Stimulated activated naive CD8-positive, alpha-beta T cell treated with anti-CD3 and anti-CD28 coated beads, Interleukin-15, amount 100 ng/mL, for 72 hours (primary cell): ENCODE results near the gene FDCSP.

Experiments
- ATAC-seq: fragments of 150-1000 bp; cut with Tn5 transposase; 2 replicates; pipeline ENCODE4 v1.10.0; 2021; ENCODE audit warnings: mild to moderate bottlenecking, moderate library complexity
- DNase-seq, 2 donors: peaks; one replicate each; pipeline ENCODE4 v3.0.0; 2021 to 2022
- H3K27ac Mint-ChIP-seq, 2 donors: one replicate each; pipeline ENCODE4 v1.8.0; 2022; ENCODE audit warnings: mild to moderate bottlenecking in 2 of 2, mixed read lengths in 2 of 2, moderate library complexity in 2 of 2
- H3K27me3 Mint-ChIP-seq: one replicate; pipeline ENCODE4 v1.8.0; 2022; ENCODE audit warnings: mixed read lengths
- H3K4me1 Mint-ChIP-seq: one replicate; pipeline ENCODE4 v1.8.0; 2022; ENCODE audit warnings: mild to moderate bottlenecking, mixed read lengths
- H3K4me3 Mint-ChIP-seq, 2 donors: one replicate each; pipeline ENCODE4 v1.8.0; 2022; ENCODE audit warnings: mild to moderate bottlenecking in 2 of 2, mixed read lengths in 2 of 2, moderate library complexity in 1 of 2
- H3K9me3 Mint-ChIP-seq, 2 donors: one replicate each; pipeline ENCODE4 v1.8.0; 2022; ENCODE audit warnings: mixed read lengths in 2 of 2

The FDCSP gene

DNA sequence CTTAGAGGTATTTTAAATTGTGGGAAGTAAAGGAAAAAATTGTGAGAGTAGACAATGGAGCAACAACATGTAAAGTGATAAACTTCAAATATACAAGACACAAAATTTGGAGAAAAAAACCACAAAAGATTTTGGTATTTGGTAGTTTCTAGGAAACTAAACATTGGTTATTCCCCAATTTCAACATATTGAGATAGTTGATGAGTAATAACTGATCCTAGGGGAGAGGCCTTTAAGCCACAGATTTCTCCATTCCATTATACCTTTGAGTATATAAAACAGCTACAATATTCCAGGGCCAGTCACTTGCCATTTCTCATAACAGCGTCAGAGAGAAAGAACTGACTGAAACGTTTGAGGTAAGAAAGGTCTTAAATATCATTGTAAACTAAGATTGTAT lies at the start of gene FDCSP:
TSS of gene FDCSP (plus strand) at position 301 of the 400 bp plus-strand sequence. CDS start 5,071 bp downstream, outside the sequence.
- Mint-ChIP-seq H3K27me3 (no peaks in the 10 kb centered on the region), H3K9me3 (no peaks in the 10 kb centered on the region), H3K4me3 (no peak within 1 kb of the TSS), H3K27ac (no peak within 1 kb of the TSS), H3K4me1 (no peaks in the 10 kb centered on the region)
- ATAC-seq (no peak), DNase-seq (no peak)

DNA sequence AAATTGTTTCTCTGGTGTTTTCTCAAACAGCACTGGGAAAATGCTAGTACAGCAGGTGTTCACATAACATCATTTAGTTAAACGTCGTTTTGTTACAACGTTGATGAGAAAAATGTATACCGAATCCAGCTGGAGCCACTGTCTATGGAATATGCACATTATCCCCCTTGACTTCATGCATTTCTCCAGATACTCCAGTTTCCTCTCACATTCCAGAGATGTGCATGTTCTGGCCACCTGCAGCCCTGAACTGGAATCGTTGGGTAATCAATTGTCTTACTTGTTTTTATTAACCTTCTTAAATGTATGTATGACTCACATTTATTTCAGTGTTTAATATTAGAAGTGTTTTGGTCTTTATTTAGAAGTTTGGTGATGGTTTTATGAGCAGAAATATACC lies 48.8 kb upstream of the FDCSP start:
- Mint-ChIP-seq H3K9me3 (no peaks in the 10 kb centered on the region), H3K27ac (no peak overlapping the region), H3K27me3 (no peaks in the 10 kb centered on the region), H3K4me3 (no peak overlapping the region), H3K4me1 (no peaks in the 10 kb centered on the region)
- ATAC-seq (no peak), DNase-seq (no peak)

DNA sequence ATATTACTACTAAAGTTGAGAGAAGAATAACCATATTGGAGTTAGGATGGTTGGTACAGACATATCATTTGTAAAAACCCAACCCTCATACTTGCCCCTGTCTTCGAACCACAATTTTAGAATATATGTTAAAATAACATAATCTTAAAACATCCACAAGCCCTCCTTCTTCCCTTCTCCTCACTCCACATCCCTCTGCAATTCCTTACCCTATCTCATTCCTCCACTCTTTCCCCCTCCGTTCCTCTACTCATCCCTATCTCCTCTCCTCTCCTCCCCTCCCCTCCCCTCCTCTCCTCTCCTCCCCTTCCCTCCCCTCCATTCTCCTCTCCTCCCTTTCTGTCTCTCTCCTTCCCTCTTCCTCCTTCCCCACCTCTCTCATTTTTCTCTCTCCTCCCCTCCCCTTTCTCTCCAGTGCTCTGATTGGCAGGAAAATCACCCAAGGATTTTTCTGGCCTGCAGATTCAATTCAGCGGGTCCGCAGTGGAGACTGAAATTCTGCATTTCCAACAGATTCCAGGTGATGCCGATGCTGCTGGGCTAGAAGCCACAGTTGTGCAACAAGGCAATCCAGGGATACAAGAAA lies 47.8 kb upstream of the FDCSP start:
- no peak for DNase-seq
- H3K27ac Mint-ChIP-seq, result peak overlapping the region in 1 of 2 donors; percentile 82
- H3K4me1 Mint-ChIP-seq, result no peaks in the 10 kb centered on the region
- H3K27me3 Mint-ChIP-seq, result no peaks in the 10 kb centered on the region
- no peak overlapping the region for H3K4me3 Mint-ChIP-seq
- H3K9me3 Mint-ChIP-seq, result no peaks in the 10 kb centered on the region
- ATAC-seq, result no peak

DNA sequence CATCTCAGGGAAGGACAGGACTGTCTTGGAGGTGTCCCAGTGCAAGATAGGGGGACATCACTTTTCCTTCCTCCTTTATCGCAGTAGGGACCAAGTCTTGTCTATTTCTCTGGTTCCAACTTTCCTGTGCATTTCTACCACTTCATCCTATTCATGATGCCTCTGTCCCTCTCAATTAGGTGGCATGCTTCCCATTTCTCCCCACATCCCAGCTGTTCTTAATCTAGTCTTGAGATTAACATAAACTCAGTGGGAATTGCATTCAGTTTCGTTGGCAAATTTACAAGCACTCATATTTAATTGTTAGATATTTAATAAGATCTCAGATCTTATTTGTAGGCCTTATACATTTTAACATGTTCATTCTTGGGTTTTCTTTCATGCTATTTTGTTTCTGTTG lies 46.1 kb upstream of the FDCSP start:
- Mint-ChIP-seq H3K9me3 (no peaks in the 10 kb centered on the region), H3K27ac (no peak overlapping the region), H3K4me1 (no peaks in the 10 kb centered on the region), H3K27me3 (no peaks in the 10 kb centered on the region), H3K4me3 (no peak overlapping the region)
- no peak for ATAC-seq
- no peak for DNase-seq

DNA sequence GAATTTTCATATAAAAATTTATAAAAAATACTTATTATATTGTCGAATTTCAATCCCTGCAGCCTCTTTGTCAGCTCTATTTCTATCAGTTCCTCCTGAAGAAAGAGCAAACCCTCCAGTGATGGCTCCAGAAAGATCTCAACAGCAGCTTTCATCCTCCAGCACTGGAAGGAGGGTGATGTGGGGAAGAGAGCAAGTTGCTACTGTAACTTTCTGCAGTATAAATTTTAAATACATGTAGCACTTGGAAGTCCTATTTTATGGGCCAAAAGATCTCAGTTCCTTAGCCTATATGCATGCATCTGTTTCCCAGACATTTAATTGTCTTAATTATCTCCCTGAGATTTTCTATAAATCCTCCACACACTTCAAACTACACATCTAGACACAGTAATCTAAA lies 44.1 kb upstream of the FDCSP start:
- no peak overlapping the region for H3K27ac Mint-ChIP-seq
- no peak overlapping the region for H3K4me3 Mint-ChIP-seq
- no peak for ATAC-seq

DNA sequence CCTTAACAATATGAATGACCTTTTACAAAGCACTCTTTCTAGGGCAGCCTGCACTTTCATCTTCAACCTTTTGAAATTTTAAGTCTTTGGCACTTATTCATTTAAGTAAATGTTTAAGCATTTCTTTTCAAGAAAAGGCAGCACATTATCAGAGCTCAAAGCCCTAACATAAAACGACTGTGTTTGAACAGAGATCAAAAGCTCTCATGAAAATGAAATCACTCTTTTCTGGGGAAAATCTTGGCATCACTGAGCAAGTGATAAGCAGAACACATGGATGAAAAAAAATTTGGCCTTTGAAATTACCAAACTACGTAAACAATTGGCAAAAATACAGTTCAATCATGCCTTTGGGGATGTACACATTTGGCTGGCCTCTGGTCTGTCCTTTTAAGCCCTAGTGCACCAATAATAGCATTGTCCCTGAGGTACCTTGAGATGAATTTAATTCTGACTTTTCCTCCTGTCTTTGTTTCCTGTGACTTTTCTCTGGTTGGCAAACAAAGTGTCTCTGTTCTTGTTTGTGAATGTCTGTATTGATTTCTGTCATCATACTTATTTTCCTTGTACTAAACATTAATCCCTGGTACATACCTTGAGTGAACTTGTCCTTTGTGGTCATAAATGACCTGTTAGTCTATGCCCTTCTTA lies 43.3 kb upstream of the FDCSP start:
- Mint-ChIP-seq H3K4me3 (no peak overlapping the region), H3K9me3 (no peaks in the 10 kb centered on the region), H3K27me3 (no peaks in the 10 kb centered on the region)

More for the DNA sequence above, 44.1 kb upstream of the FDCSP start:
- Mint-ChIP-seq H3K27me3 (no peaks in the 10 kb centered on the region), H3K4me1 (no peaks in the 10 kb centered on the region), H3K9me3 (no peaks in the 10 kb centered on the region)
- DNase-seq, result no peak

DNA sequence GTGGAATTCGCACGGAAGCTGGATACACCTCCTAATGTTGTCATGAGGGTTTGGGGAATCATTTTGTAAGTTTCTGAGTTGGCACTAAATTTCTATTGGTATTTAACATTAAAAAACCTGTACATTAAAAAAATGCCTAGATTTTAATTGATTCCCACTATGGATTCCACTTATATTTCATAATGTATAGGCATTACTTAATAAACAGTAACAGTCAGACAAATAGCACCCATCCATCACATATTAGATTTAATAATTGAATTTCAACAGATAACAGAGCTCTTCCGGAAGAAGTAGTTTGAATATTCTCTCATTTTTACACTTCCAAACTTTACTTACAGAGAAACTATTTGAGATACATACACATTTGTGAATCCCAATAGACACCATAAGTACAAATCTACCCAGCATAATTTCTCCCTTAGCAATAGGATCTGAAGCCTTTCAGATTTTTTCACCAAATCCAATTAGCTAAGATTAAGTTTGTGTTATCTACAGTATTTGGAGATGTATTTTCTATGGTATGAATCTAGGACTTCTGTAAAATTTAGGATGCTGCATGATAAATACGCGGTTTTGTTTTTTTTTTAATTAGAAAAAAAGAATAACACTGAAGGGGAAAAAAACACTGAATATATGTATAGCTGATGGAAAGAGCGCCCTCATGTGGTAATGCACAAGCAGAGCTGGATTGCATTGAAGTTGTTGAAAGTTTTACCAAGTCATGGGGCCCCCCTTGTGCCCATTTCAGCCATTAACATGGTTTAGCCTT lies 42.6 kb upstream of the FDCSP start:
- no peaks in the 10 kb centered on the region for H3K27me3 Mint-ChIP-seq
- H3K4me3 Mint-ChIP-seq, result no peak overlapping the region
- no peak overlapping the region for H3K27ac Mint-ChIP-seq
- no peaks in the 10 kb centered on the region for H3K9me3 Mint-ChIP-seq
- H3K4me1 Mint-ChIP-seq, result no peaks in the 10 kb centered on the region
- DNase-seq, result peak; percentile 11
- ATAC-seq, result peak; percentile 53

More for the DNA sequence above, 43.3 kb upstream of the FDCSP start:
- ATAC-seq (no peak), DNase-seq (no peak)
- no peak overlapping the region for H3K27ac Mint-ChIP-seq
- H3K4me1 Mint-ChIP-seq, result no peaks in the 10 kb centered on the region

DNA sequence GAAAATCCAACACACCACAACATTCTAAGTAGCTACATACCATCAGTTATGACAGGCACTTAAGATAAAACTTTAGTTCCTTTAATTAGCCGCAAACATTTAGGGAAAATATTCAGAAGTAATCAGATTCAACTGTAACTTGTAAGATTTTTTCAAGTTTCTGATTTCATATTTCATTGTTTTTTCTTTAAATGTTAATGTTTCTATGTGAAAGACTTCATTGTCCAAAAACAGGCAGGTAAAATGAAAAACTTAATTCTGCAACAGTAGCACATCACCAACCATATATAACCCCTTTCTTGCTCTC lies 42.0 kb upstream of the FDCSP start:
- H3K4me3 Mint-ChIP-seq, result no peak overlapping the region
- H3K27me3 Mint-ChIP-seq, result no peaks in the 10 kb centered on the region
- no peaks in the 10 kb centered on the region for H3K9me3 Mint-ChIP-seq
- DNase-seq, result no peak
- no peak for ATAC-seq
- H3K4me1 Mint-ChIP-seq, result no peaks in the 10 kb centered on the region
- H3K27ac Mint-ChIP-seq, result no peak overlapping the region

DNA sequence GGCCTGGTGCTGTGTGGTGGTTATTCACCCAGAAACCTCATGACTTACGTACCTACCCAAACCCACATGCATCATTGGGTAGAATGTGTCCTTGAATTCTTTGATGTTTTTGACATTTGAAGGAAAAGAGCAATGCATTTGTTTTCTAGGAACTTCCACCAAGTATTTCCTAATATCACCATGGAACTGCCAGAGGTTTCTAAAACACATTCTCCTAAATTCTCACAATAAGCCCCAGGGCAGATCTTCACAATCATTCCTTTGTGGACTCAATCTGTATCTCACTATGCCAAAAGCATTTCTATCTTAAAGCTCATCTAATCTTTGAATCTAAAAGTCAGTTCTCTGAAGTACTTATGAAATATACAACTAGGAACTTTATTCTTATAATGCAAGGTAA lies 38.7 kb upstream of the FDCSP start:
- no peaks in the 10 kb centered on the region for H3K9me3 Mint-ChIP-seq
- DNase-seq, result no peak
- no peak overlapping the region for H3K4me3 Mint-ChIP-seq
- no peaks in the 10 kb centered on the region for H3K27me3 Mint-ChIP-seq
- no peak overlapping the region for H3K27ac Mint-ChIP-seq
- no peaks in the 10 kb centered on the region for H3K4me1 Mint-ChIP-seq
- ATAC-seq, result no peak

DNA sequence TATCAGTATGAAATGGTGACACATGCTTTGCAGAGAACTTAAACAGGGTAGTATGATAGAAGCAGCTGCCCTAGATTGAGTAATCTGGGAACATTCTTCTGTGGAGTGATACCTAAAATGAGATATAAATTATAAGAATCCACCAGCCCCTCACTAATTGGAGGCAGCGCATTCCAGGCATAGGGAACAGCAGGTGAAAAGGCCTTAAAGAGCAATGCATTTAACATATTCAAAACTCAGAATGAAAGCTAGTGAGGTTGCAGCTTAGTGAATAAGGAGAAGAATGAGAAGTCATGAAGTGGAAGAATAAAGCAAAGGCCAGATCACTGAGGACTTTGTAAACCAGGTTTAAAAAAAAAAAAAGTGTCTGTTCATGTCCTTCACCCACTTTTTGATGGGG lies 35.3 kb upstream of the FDCSP start:
- no peaks in the 10 kb centered on the region for H3K27me3 Mint-ChIP-seq
- H3K9me3 Mint-ChIP-seq, result no peaks in the 10 kb centered on the region
- no peak overlapping the region for H3K4me3 Mint-ChIP-seq
- no peaks in the 10 kb centered on the region for H3K4me1 Mint-ChIP-seq
- no peak overlapping the region for H3K27ac Mint-ChIP-seq
- ATAC-seq, result no peak
- DNase-seq, result no peak

DNA sequence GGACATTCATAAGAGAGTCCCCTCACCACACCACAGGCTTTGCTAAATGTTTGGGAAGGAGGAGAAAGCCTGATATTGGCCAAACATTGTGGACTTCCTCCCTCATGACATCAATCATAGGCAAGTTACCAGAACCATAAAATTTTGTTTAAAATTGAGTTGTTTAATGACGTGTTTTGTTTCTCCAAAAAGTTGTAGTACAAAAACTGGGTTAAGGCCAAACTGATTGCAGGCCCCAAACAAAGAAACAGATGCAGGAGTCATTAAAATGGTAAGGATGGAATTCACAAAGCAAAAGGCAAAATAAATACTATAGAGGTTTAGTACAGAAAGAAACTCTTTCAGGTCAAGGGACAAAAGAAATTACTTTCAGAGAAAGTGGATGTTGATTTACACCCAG lies 34.3 kb upstream of the FDCSP start:
- Mint-ChIP-seq H3K9me3 (no peaks in the 10 kb centered on the region), H3K4me3 (no peak overlapping the region), H3K27ac (no peak overlapping the region)

DNA sequence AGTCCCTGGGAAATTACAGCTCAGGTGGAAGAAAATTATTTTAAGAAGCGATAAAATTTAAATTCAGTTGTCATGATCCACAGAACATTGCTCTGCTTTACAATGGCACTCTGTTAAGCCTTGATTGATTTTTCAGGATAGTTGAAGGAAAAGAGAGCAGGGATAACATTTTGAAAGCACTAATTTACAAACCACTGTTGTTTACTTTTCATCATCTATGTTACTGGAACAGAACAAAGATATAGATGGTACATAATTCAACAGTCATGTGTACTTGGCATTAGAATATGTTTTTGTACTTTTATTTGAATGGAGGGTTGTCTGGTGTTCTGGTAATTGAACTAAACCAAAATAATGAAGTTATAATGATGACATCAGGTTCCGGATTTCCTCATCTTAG lies 33.0 kb upstream of the FDCSP start:
- H3K27me3 Mint-ChIP-seq, result no peaks in the 10 kb centered on the region
- H3K4me1 Mint-ChIP-seq, result no peaks in the 10 kb centered on the region
- H3K27ac Mint-ChIP-seq, result no peak overlapping the region
- H3K4me3 Mint-ChIP-seq, result no peak overlapping the region
- ATAC-seq (no peak), DNase-seq (no peak)
- H3K9me3 Mint-ChIP-seq, result no peaks in the 10 kb centered on the region

More for the DNA sequence above, 34.3 kb upstream of the FDCSP start:
- no peak for DNase-seq
- no peaks in the 10 kb centered on the region for H3K27me3 Mint-ChIP-seq
- ATAC-seq, result no peak
- no peaks in the 10 kb centered on the region for H3K4me1 Mint-ChIP-seq

DNA sequence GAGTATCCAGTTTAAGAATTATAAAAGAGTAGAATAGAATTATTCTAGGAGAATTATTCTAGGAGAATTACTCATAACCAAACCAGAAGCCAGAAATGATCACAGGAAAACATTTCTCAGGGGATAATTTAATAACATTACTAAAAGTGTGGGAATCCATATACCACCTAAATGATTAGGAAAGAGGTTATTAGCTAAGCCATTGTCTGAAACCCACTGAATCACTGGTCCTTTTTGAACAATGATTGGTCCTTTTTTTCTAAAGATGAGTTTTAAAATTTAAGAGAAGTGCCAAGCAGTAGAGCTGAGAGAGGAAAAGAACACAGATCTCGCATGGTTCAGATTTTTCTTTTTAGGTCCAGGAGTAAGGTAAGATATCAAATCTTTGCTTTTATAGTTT lies 30.5 kb upstream of the FDCSP start, which contains the start of gene ODAM:
TSS of gene ODAM (plus strand) at position 301 of the 400 bp plus-strand sequence. CDS start 819 bp downstream, outside the sequence.
- Mint-ChIP-seq H3K4me3 (no peak within 1 kb of the TSS), H3K27ac (no peak within 1 kb of the TSS), H3K4me1 (no peaks in the 10 kb centered on the region), H3K9me3 (no peaks in the 10 kb centered on the region), H3K27me3 (no peaks in the 10 kb centered on the region)
- ATAC-seq (no peak), DNase-seq (no peak)

DNA sequence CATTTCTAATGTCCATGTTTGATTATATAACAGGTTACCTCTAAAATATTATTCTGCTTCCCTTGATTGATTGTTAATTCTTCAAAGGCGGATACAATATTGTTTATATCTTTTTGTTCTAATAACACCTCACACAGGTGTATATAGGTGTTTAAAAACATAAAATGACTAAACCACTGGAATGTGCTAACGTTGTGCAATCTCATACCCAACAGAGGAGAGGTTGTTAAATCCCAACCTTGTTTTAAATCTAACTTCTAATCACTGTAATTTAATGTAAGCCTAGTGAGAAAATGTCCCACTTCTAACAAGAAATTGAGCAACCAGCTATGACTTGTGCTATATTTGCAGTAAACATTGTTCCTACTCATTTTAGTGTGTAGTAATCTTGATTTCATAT lies 29.1 kb upstream of the FDCSP start:
- H3K9me3 Mint-ChIP-seq, result no peaks in the 10 kb centered on the region

DNA sequence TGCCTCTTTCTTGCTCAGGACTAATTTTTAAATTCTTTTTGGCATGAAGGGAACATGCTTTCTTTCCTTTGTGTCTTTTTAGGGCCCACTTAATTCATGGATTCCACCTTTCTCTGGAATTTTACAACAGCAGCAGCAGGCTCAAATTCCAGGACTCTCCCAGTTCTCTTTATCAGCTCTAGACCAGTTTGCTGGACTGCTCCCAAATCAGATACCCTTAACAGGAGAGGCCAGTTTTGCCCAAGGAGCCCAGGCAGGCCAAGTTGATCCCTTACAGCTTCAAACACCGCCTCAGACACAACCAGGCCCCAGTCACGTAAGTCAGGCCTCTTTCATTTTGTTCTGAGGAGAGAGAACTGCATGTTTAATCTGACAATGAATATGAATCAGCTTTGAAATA lies 28.1 kb upstream of the FDCSP start:
- Mint-ChIP-seq H3K4me1 (no peaks in the 10 kb centered on the region), H3K27me3 (no peaks in the 10 kb centered on the region), H3K4me3 (no peak overlapping the region), H3K27ac (no peak overlapping the region), H3K9me3 (no peaks in the 10 kb centered on the region)
- ATAC-seq (no peak), DNase-seq (no peak)

More for the DNA sequence above, 29.1 kb upstream of the FDCSP start:
- DNase-seq (no peak), ATAC-seq (no peak)
- H3K27me3 Mint-ChIP-seq, result no peaks in the 10 kb centered on the region
- no peaks in the 10 kb centered on the region for H3K4me1 Mint-ChIP-seq
- H3K4me3 Mint-ChIP-seq, result no peak overlapping the region
- no peak overlapping the region for H3K27ac Mint-ChIP-seq

DNA sequence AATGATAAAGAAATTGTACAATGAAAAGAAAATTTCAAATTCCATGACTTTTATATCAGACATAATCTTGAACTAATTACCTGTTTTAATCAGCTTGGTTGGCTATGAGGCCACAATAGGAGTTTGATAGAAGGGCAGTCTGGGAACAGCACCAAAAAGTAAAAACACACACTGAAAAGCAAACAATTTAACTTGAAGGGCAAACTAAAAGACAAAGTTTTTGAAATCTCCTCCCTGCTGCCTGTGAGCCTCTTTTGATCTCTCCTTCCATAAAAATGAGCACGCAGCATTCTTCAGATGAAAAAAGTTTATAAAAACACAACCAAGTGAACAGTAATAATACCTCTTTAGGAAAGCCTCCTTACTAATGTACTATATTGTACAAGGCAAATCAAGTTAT lies 22.3 kb upstream of the FDCSP start:
- DNase-seq (no peak), ATAC-seq (no peak)
- no peak overlapping the region for H3K4me3 Mint-ChIP-seq
- H3K27ac Mint-ChIP-seq, result no peak overlapping the region
- H3K9me3 Mint-ChIP-seq, result no peaks in the 10 kb centered on the region
- no peaks in the 10 kb centered on the region for H3K27me3 Mint-ChIP-seq
- H3K4me1 Mint-ChIP-seq, result no peaks in the 10 kb centered on the region
